GM19240 (cell line): ENCODE data around the gene THAP5.

Source experiments
- DNase-seq: peaks from one replicate; pipeline ENCODE4 v3.0.0; 2011; ENCODE audit warnings: low spot score; ENCODE audit not compliant: insufficient read length

THAP5 gene, protein sequence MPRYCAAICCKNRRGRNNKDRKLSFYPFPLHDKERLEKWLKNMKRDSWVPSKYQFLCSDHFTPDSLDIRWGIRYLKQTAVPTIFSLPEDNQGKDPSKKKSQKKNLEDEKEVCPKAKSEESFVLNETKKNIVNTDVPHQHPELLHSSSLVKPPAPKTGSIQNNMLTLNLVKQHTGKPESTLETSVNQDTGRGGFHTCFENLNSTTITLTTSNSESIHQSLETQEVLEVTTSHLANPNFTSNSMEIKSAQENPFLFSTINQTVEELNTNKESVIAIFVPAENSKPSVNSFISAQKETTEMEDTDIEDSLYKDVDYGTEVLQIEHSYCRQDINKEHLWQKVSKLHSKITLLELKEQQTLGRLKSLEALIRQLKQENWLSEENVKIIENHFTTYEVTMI

DNA sequence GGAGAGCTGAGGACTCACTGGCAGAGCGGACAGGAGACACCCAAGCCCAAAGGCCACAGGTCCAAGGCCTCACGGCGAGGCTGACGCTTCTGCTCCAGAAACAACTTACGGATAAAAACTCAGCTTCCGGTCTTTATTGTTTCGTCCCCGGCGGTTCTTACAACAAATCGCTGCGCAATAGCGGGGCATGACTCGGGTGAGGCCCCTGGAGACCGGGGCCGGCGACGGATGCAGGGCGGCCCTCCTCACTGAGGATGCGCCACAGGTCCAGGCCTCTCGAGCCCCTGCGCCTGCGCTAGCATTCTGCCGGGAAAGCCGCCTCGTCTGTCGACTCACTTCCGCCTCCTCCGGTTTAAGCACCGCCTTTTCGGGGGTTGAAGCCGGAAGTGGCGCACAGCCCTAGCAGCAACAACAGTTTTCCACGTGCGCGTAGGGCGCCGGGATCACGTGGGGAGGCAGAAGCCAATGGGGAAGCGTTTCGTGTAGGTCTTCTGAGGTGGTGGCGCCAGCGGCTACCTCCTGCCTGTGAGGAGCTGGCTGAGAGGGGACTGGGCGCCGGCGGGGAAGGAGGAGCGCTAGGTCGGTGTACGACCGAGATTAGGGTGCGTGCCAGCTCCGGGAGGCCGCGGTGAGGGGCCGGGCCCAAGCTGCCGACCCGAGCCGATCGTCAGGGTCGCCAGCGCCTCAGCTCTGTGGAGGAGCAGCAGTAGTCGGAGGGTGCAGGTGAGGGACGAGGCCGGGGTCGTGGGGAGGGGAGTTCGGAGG lies at the start of gene THAP5, which contains the start of gene DNAJB9:
Gene THAP5 (minus strand): TSS at position 326 of the 765 bp plus-strand sequence. CDS start 137 bp downstream, at position 189.
Gene DNAJB9 (plus strand): TSS at position 494 of the 765 bp plus-strand sequence. CDS start 1,853 bp downstream, outside the sequence.
- DNase-seq: peak; percentile 80

DNA sequence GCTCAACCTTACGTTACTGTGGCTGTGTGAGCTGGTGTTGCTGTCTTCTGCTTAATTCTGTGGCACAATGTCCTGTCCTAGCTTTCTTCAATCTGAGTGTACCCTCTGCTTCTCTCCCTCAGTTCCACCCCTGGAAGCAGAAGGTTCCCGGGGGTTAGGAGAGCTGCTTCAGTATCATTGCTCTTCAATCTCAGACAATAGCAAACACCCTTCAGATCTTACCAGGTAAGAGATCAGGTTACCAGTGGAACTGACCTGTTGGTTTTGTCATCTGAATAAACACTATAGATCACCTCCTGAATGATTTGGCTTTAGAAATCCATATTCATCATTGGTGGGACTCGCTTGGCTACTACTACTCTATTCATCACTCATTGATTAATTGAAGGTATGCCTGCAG lies 48.5 kb upstream of the THAP5 start:
- DNase-seq: no peak

DNA sequence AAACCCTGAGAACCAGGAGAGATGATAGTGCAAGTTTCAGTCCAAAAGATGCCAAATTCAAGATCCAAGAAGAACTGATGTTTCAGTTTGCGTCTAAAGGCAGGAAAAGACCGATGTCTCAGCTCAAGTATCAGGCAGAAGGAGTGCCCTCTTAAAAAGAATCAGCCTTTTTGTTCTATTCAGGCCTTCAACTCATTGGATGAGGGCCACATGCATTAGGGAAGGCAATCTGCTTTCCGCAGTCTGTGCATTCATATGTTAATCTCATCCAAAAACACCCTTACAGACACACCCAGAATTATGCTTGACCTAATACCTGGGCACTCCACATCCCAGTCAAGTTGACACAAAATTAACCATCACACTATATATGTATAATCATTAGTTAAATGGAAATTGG lies 45.4 kb upstream of the THAP5 start:
- DNase-seq: no peak

DNA sequence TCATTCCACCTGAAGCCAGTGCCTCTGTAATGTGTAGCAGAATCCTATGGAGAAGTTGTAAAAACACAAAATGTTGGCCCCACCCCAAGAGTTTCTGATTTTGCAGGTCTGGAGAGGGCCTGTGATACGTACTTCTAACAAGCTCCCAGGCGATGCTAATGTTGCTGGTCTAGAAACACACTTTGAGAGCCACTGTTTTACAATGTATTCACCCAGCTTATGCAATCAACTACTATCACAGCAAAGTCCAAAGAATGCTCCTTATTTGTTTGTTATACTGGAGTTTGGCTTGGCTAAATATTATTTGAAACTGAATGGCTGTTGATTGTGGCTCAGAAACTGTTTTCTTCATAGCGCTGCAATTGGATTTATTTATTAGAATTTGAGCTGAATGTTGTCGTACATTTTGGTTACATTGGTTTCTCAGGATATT lies 44.5 kb upstream of the THAP5 start:
- no peak for DNase-seq

DNA sequence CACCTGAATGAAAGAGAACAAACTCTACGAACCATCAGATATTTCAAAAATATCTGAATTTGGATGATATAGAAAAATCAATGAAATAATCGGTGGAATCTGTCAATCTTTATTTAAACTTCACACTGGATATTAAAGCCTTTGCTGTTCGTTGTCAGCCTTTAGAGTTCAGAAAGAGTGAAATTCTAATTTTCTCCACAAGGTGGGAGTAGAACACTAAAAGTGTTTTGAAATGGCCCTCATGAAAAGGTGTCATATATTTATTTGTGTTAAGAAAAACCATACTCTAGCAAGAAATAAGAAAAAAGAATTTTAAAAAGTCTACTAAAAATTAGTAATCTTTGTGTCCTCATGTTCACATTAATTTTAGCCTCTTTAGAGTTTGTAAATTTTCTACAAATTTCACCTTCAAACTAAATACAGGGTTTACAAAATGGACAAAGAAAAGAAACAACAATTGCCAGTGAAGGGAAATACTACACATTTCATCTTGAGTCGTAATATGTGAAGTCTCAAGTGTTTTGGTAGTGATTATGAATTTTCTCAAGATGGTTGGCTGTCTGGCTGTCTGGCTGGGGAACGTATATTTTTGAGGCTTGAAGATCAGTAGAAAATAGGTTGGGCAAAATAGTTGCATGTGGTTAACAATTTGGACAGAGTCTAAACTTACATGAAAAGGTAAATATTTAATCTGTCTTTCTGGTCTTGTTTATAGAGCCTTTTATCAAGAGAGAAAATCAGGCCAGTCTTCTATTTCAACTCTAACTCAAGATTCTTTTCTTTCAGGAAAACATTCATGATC lies 43.8 kb upstream of the THAP5 start:
- DNase-seq: peak; percentile 3

DNA sequence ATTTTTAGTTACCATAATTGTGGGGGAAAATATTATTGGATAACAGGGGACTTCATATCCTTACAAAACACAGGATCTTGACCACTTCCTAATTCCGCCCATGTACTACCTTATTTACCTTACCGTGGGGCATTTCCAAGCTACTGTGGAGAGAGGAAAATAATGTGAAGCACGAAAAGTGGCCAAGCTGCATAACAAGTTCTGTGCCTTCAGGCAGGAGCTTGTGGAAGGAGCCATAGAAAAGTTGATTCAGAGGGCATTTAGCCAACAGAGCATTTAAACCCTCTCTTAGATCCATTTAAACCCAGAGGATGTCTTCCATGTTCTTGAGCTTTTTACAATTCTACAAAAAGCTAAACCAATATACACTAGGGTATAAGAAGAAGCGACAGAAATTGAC lies 41.8 kb upstream of the THAP5 start:
- DNase-seq: no peak

DNA sequence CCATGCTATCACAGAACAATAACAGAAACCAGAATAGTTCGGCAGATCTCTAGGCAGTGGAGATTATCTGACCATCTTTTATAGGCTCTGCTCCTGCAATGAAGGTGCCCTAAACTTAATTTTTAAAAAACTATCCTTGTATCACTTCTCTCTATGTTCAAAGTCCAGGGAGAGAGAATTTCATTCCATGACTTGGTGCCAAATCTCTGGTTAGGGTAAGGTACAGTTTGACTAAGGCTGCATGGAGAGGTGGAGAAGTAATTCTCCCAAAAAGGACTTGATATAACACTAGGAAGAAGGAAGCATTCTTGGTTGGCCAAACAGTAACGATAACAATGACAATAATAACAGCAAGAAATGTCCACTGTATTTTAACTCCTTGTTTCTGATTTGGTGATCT lies 40.1 kb upstream of the THAP5 start:
- DNase-seq: no peak

DNA sequence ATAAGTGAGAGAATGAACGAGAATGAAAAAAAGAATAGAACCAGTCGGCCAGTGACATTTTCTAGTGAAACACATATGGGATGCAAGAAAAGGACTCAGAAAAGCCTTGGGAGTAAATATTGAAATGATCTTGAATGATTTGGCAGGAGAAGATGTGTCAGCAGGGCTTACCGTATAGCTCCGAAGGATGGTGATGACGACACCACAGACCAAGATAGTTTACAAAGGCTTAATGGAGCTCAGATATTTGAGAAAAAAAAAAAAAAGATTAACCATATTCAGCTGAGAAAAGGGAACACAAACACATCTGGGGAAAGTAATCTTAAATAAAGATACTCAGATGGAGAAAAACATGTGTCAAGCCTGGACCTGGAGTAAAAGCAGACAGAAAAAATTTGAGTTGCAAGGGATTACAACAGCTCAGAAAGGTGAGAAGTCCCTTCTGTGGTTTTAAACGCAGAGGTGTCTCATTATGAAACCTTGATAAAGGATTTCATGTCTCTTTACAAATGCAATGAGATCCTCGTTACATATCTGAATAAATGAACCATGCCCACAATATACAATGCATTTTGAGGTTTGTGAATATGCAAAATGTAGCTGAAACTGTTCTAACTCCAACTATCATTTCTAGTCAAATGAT lies 36.2 kb upstream of the THAP5 start:
- no peak for DNase-seq

DNA sequence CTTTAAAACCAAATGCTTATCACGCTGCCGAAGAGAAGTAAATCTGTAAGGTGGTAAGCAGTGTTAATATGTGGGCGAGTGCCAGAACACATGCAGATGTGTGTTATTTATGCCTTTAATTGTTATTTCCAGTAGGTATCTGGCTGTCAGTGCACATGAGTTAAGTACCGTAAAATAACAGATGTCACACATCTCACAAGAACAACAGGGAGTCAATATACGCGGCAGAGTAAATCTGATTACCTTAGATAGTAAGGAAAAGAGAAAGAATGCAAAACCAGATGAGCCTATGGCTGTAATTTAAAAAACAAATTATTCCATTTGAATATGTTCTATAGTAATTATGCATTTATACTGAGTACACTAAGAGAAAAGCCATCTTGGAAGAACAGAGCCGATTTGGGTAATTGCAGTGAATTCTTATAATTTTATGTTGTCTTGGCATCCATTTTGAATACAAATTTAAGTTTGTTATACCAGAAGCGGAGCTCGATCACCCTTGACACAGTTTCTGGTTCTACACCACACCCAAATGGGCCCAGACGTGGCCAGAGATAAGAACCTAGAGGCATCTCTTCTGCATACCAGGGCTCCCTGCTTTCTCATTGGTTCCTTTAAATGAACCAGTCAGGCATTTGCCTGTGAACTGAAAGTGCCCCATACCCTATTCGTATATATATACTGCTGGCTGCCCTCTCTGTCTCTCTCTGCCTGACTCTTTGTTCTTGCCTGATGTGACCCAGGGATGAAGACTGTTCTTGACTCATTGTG lies 35.0 kb upstream of the THAP5 start:
- no peak for DNase-seq

DNA sequence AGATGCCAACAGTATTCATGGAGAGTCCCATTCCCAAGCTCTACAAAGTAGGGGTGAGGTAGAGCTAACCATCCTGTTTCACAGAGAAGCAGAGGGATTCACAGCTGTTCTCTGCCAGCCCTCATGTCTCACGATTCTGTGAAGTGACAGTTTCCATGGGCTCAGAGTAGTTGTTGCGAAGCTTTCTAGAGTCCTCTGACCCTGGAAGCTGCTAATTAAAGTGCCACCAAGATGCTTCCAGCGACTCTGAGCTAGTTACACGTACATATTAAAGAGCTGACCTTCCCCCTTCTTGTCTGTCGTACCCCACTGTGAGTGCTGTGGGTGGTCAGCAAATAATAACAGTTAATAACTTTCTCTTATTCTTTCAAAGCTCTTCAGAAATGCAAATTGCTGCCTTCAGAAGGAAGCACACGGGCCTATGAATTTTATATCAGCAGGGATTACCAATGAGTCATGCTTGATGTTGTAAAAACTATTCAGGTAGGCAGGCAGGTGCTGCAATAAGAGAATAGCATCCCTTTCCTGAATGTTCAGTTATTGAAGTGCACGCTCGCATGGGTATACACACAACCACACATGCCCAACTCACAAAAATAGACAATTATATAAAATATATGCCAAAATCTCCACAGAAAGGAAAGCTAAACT lies 34.3 kb upstream of the THAP5 start:
- DNase-seq: no peak

DNA sequence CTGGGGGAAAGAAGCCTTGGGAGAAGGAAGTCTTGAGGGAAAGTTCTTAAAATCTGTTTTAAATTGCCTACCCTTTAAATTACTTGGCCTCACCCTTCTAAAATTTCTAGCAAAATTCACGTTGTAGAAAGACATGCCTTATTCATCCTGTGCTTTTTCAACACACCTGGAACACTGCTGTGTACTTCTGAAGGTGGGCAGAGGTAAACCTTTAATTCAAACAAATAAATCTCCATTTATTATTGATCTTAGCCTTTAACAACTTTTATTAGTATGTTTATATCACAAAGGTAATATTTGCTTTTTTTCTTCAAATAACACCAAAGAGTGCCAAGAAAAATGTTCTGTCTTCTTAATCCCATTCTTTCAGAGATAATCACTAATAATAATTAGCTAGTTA lies 30.9 kb upstream of the THAP5 start:
- no peak for DNase-seq

DNA sequence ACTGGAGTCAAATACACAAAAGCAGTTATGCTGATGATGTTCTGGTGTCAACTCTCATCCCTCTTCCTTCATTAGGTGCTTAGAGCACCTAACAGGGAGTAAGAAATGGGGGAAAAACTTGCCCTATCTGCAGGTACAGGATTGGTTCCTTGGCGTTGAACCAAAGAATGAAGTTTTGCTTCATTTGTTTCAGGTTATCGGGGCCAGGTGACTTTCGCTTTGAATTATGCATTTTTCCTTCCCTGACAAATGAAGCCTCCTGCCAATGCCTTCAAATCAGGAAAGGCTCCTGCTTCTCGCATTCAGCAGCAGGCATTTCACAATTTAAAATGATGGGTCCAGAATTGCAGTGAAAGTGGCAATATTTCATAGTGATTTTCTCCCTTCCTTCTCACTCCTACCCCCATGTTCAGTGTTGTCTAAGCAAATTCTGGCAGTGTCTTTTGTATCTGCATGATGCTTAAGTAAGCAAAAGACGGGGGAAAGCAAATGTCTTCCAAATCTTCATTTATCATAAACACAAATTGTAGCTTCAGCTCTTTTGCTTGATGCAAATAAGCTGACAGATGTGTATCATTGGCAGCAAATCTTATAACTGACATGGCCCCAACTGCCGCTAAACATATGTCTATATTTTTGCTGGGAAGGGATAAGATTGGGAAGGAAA lies 29.5 kb upstream of the THAP5 start:
- no peak for DNase-seq

DNA sequence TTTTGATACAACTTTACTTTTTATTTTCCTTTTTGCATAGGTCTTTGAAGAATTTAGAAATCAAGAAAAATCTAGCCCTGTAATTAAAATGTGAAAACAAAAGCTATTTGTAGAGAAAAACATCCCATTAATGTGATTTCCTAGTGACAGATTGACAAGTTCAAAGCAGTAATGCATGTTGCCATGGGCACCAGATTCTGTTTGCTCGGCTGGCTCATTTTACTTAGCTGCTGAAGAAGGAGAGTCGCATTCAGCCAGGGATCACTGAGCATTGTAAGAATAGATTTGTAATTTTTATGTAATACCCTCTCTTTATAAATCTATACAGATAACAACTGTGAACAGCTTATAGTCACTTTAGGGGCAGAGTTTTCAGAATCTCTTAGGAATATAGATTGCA lies 28.6 kb upstream of the THAP5 start:
- DNase-seq: no peak

DNA sequence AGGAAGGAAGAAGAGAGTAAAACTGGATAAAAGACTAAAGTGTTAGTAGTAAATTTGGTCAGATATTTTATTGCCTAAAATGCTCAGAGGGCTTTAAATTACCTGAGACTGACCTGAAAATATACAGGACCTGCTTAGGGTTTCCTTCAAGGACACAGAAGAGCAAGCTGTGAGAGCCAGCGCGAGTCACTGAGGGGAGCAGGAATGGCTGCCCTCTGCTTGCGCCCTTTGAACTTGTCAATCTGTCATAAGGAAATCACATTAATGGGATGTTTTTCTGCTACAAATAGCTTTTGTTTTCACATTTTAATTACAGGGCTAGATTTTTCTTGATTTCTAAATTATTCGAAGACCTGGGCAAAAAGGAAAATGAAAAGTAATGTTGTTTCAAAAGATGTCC lies 27.1 kb upstream of the THAP5 start:
- DNase-seq: no peak

DNA sequence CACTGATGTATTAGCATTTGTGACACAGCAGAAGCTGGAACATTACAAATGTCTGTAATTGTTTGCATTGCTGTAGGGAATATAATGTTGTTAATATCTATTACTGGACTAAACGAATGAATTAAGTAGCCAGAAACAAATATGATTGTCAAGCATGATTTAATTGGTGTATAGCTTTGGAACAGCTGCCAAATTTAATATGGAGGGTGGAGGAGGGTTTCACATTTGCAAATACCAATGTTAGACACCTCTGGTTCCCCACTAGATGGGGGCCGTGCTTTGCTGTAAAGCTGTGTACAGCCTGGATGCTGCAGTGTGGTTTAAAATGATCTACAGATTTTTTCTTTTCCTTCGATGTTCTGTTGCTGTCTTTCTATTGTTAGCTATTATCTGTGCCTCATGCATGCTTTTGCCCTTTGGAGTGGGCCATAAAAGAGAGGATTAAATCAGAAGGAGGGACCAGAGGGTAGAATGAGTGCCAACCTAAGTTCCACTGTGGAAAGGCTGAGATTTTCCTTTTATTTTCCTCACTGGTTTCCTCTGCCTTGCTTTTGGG lies 23.2 kb upstream of the THAP5 start:
- DNase-seq: no peak

DNA sequence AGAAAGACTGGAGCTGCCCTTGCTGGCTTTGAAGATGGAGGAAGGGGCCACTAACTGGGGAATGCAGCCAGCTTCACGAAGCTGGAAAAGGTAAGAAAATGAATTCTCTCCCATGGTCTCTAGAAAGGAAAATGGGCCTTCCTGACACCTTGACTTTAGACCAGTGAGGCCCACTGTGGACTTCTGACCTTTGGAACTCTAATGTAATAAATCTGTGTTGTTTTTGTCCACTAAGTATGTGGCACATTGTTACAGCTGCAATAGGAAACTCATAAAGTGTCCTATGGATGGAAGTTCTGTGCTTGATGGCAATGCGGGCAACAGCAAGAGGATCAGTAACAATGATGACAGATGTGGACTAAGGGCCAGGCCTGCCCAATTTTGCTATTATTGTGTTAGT lies 21.1 kb upstream of the THAP5 start:
- no peak for DNase-seq

DNA sequence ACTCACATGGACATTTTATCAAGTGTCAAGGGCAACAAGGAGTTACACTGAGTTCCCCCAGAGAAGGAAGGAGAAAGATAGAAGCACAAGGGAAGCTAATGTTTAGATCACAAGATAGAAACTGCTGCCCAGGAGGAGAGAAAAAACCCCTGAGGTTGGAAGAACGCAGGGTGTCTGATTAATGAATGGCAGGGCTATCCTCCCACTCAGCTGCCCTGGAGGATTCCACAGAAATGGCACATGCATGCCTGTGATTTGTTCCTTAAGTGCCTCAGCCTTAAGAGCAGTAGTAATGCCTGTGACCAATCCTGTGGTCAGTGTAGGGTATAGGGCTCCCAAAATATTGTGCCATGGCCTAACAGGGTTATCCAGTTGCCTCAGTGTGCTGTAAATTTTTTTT lies 20.4 kb upstream of the THAP5 start:
- DNase-seq: no peak

DNA sequence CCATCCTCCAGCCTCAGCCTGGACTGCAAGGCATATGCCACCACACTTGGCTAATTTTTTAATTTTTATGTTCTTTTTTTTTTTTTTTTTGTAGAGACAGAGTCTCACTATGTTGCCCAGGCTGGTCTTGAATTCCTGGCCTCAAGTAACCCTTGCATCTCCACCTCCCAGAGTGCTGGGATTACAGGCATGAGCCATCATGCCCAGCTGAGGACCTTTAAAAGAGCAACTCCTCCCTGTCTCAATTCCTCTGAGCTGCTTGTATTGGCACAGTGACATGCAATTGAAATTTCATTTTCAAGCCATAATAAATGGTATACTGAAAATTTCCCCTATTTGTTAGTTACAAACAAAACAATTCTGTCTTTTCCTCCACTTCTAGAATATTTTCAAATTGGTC lies 19.7 kb upstream of the THAP5 start:
- DNase-seq: no peak

DNA sequence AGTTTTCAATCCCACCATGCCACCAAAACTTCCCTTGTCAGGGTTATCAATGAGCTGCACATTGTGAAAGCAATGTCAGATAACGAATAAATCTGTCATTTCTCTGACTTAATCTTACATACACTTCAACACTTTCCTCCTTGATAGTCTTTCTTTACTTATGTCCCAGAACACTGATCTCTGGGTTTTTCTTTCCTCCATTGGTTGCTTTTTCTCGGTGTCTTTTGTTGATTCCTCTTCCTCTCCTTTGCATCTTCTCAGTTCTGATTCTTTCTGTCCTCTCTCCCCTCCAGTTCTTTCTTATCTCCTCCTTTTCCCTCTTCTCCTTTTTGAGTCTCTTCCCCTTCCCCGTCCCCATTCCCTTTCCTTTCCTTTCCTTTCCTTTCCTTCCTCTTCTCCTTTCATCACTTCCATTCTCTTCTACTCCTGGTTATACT lies 16.8 kb upstream of the THAP5 start:
- DNase-seq: no peak
